ENCODE data around the gene CLIP3.

CLIP3 gene

DNA sequence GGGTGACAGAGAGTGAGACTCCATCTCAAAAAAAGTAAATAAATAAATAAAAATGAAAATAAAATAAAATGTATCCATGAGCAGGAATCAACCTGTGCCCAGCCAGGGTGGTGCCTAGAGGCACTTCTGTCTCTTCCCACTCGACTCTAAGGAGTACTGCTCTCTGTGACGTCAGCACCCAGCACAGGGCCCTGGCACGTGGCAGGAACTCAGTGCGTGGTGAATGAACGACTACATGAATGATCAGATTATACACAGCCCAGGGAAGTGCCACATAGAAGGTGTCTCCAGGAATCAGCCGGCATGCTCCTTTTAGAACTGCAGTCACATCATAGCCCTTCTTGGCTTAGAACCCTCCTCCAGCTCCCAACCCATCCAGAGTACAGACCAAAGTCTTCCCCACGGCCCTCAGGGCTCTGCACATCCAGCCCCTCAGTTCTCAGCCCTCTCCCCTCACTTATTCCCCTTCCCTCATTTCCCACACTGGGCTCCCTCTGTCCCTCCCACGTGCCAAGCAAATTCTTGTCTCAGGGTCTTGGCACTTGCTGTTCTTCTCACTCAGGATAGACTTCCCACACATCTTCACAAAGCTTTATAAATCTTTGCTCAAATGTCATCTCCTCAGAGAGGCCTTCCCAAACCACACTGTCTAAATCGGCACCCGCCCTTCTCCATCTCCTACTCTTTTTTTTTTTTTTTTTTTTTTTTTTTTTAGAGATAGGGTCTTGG, 4.2 kb downstream of the CLIP3 start:
- TF ChIP-seq, protein P1, sequence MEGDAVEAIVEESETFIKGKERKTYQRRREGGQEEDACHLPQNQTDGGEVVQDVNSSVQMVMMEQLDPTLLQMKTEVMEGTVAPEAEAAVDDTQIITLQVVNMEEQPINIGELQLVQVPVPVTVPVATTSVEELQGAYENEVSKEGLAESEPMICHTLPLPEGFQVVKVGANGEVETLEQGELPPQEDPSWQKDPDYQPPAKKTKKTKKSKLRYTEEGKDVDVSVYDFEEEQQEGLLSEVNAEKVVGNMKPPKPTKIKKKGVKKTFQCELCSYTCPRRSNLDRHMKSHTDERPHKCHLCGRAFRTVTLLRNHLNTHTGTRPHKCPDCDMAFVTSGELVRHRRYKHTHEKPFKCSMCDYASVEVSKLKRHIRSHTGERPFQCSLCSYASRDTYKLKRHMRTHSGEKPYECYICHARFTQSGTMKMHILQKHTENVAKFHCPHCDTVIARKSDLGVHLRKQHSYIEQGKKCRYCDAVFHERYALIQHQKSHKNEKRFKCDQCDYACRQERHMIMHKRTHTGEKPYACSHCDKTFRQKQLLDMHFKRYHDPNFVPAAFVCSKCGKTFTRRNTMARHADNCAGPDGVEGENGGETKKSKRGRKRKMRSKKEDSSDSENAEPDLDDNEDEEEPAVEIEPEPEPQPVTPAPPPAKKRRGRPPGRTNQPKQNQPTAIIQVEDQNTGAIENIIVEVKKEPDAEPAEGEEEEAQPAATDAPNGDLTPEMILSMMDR (conservative IDR thresholded peaks at IDR 0.05; ENCODE audit: control insufficient read depth, insufficient read depth, low read depth, low read length) = no peak
- no peak overlapping the region for H3K4me3 ChIP-seq (ENCODE audit: control insufficient read depth, low read depth, low read length)
- no peak for DNase-seq (ENCODE audit: low read depth)

DNA sequence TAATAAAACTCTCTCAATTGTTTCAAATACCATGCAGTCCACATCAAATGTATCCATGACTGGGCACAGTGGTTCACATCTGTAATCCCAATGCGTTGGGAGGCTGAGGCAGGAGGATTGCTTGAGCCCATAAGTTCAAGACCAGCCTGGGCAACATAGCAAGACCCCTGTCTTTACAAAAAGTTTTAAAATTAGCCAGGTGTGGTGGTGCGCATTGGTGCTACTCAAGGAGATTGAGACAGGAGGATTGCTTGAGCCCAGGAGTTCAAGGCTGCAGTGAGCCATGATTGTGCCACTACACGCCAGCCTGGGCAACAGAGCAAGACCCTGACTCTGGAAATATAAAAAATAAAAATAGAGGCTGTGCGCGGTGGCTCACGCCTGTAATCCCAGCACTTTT, 5.0 kb downstream of the CLIP3 start:
- no peak for DNase-seq (ENCODE audit: low read depth)
- TF ChIP-seq, protein P1 (conservative IDR thresholded peaks at IDR 0.05; ENCODE audit: control insufficient read depth, insufficient read depth, low read depth, low read length) = no peak
- no peak overlapping the region for H3K4me3 ChIP-seq (ENCODE audit: control insufficient read depth, low read depth, low read length)

DNA sequence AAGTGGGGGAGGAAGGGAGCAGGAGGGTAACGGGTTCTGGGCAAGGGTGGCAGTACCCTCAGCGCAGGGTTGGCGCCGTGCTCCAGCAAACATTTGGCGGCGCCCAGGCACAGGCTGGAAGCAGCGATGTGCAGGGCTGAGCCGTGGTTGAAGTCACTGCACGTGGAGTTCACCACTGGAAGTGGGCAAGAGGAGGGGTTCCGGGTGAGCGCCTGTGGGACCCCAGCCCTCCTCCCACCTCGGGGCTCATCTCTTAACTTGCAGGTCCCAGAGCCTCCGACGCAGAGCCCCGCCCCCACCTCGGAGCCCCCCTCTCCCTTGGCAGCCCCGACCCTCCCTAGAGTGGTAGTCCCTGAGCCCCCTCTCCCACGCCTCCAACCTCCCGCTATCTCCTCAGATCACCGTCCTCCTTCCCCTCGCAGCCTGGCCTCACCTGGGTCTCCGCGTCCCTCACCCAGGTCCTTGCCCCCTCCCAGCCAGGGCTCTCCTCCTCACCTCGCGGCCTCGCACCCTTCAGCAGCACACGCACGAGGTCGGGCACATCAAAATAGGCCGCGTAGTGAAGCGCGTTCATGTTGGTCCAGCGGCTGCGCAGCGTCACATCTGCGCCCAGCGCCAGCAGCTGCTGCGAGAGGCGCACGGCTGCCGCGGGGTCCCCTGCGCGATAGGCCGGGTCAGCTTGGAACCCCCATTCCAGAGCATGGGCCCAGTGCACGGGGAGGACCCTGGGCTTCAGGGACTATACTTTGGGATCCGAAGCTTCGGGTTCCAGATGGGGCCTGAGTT, 6.4 kb downstream of the CLIP3 start:
- TF ChIP-seq, protein P1 (conservative IDR thresholded peaks at IDR 0.05; ENCODE audit: control insufficient read depth, insufficient read depth, low read depth, low read length) = no peak
- H3K4me3 ChIP-seq (ENCODE audit: control insufficient read depth, low read depth, low read length) = no peak overlapping the region

GRCh38 chr19:36025541-36025940, 7.1 kb downstream of the CLIP3 start:
- DNase-seq (ENCODE audit: low read depth) = no peak
- TF ChIP-seq, protein P1 (conservative IDR thresholded peaks at IDR 0.05; ENCODE audit: control insufficient read depth, insufficient read depth, low read depth, low read length) = no peak
- H3K4me3 ChIP-seq (ENCODE audit: control insufficient read depth, low read depth, low read length) = no peak overlapping the region

More for the DNA sequence above, 6.4 kb downstream of the CLIP3 start:
- DNase-seq (ENCODE audit: low read depth) = no peak

DNA sequence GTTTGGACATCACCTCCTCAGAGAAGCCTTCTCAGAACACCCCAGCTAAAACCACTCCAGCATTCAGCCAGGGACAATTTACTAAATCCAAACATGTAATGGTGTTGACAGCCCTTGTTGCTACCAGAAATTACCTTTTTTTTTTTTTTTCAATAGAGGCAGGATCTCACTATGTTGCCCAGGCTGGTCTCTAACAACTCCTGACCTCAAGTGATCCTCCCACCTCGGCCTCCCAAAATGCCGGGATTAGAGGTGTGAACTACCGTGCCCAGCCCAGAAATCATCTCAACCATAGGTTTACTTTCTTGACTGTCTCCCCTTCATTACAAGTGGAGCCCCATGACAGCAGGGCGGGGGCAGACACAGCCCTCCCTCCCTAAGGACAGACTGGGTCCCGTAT, 9.2 kb downstream of the CLIP3 start:
- TF ChIP-seq, protein P1 (conservative IDR thresholded peaks at IDR 0.05; ENCODE audit: control insufficient read depth, insufficient read depth, low read depth, low read length) = no peak

DNA sequence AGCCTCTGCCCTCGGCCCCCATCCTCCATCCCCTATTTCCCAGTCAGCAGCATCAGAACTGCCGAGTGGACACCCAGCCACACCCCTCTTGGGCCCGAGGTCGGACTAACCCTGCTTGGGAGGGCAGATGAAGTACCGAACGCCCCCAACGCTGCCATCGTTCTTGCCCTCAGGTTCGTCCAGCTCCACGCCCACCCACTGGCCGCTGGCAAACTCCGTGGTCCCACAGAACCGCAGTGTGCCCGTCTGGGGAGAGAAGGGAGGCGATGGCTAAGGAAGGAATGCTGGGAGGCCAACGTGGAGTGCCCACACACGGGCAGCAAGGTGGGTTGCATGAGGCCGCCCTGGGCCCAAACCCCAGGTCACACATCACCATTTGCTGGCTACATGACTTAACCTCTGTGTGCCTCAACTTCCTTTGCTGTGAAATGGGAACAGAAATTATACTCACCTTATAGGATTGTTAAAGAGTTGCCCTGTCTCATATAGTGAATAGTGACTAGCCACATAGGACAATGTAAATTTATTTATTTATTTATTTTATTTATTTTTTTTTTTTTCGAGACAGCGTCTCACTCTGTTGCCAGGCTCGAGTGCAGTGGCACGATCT, 13.5 kb downstream of the CLIP3 start:
- DNase-seq (ENCODE audit: low read depth) = no peak
- H3K4me3 ChIP-seq (ENCODE audit: control insufficient read depth, low read depth, low read length) = no peak overlapping the region
- TF ChIP-seq, protein P1 (conservative IDR thresholded peaks at IDR 0.05; ENCODE audit: control insufficient read depth, insufficient read depth, low read depth, low read length) = no peak

More for the DNA sequence above, 9.2 kb downstream of the CLIP3 start:
- no peak overlapping the region for H3K4me3 ChIP-seq (ENCODE audit: control insufficient read depth, low read depth, low read length)
- no peak for DNase-seq (ENCODE audit: low read depth)
